Measurements from ENCODE around the gene AFAP1. TPM values are rescaled to one million over a fixed set of nuclear protein-coding genes. Genes with fewer than 3 reads are reported as not detected.

AFAP1 gene
- polyA plus RNA-seq, 3 donors = not detected

DNA sequence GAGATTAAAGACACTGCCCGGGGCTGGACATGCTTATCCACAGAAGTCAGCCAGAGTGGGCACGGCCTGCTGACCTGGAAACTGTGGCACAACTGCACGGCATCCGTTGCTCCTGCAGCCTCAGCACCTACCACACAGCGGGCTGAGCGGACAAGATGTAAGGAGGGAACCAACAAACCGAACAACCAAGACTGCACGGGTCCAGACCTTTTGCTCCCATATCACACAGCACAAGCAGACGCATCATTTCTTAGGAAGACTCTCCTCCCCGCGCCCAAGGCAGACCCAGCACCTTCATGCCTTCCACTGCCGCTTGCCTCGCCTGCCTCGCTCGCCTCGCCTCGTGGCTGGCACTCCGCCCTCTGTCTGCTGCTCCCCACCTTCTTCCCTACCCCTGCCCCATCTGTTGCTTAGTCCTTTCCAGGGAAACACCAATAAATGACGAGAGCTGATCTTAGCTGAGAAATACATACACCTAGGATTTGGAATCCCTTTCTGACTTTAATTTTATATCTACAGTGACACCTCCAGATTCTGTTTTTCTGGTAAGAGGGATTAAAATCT is 79.0 kb downstream of the AFAP1 start:
- H3K27me3 ChIP-seq (ENCODE audit: control insufficient read depth in 2 of 2, insufficient read depth in 2 of 2, low read length in 2 of 2) = no peaks in the 10 kb centered on the region
- no peak overlapping the region for H3K4me2 ChIP-seq (replicated peaks; ENCODE audit: extremely low read depth, low read length, poor library complexity, severe bottlenecking)
- TF ChIP-seq CTCF (IDR thresholded peaks at IDR 0.05) = no peak
- peaks cover 0 to 3% of the 10 kb centered on the region in 2 donors for H3K36me3 Mint-ChIP-seq
- no peak for DNase-seq
- no peak overlapping the region for H3K27ac ChIP-seq (ENCODE audit: low read depth in 1 of 2, low read length in 2 of 2)
- peaks cover 0 to 5% of the 10 kb centered on the region in 2 donors for H3K9me3 ChIP-seq (replicated peaks in 1 of 2; ENCODE audit: control insufficient read depth in 1 of 2, insufficient read depth in 1 of 2, low read length in 2 of 2)
- H3K79me2 ChIP-seq (ENCODE audit: insufficient read depth, low read length) = no peaks in the 10 kb centered on the region
- intact Hi-C loops (cut with micrococcal nuclease) = no loop called here
- no peaks in the 10 kb centered on the region for H4K20me1 ChIP-seq (ENCODE audit: insufficient read depth, low read length)
- no peak overlapping the region for H3K4me3 Mint-ChIP-seq
- H3K27ac Mint-ChIP-seq = no peak overlapping the region
- no peak overlapping the region for H3K9ac ChIP-seq (ENCODE audit: insufficient read depth, low read length, poor library complexity, severe bottlenecking)
- H3K4me1 ChIP-seq (ENCODE audit: control insufficient read depth in 1 of 2, insufficient read depth in 2 of 2, low read length in 2 of 2) = no peaks in the 10 kb centered on the region
- no peaks in the 10 kb centered on the region for H3K4me1 Mint-ChIP-seq
- H3K27me3 Mint-ChIP-seq (ENCODE audit: low read depth in 3 of 3) = peaks cover 2 to 10% (median 10%) of the 10 kb centered on the region in 3 donors
- H3K36me3 ChIP-seq (replicated peaks in 1 of 2; ENCODE audit: control insufficient read depth in 1 of 2, insufficient read depth in 2 of 2, low read length in 2 of 2) = no peaks in the 10 kb centered on the region
- 93% methylated on average over 16 of the region's 19 CpGs for WGBS (ENCODE audit: insufficient coverage)
- no peak overlapping the region for H3K4me3 ChIP-seq (replicated peaks in 1 of 3; ENCODE audit: low read depth in 2 of 3, low read length in 3 of 3)
- peaks cover 0 to 4% (median 2%) of the 10 kb centered on the region in 7 donors for H3K9me3 Mint-ChIP-seq
- no peak overlapping the region for H2AFZ ChIP-seq (ENCODE audit: insufficient read depth, low read depth, low read length, poor library complexity, severe bottlenecking)

DNA sequence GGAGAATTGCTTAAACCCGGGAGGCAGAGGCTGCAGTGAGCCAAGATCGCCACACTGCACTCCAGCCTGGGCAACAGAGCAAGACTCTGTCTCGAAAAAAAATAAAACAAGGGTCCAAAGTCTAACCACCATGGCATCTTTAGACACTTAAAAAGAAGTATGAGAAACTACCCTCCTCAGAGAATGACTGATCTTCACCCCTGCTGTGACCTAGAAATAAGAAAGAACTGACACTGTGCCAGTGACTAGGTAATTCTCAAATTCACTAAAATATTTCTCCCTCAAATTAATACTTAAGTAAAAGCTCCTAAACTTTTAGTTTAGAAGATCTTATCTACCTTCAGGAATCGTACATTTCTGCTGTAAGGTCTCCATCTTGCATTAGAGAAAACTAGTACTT is 80.3 kb downstream of the AFAP1 start:
- WGBS (ENCODE audit: insufficient coverage) = 92% methylated on average over 4 of the region's 4 CpGs
- no peak overlapping the region for H3K27ac Mint-ChIP-seq
- Histone ChIP-seq H4K20me1 (ENCODE audit: insufficient read depth, low read length) (no peaks in the 10 kb centered on the region), H3K4me1 (ENCODE audit: control insufficient read depth in 1 of 2, insufficient read depth in 2 of 2, low read length in 2 of 2) (no peaks in the 10 kb centered on the region), H3K9ac (ENCODE audit: insufficient read depth, low read length, poor library complexity, severe bottlenecking) (no peak overlapping the region), H3K9me3 (replicated peaks in 1 of 2; ENCODE audit: control insufficient read depth in 1 of 2, insufficient read depth in 1 of 2, low read length in 2 of 2) (peaks cover 0 to 5% of the 10 kb centered on the region in 2 donors), H3K27ac (ENCODE audit: low read depth in 1 of 2, low read length in 2 of 2) (no peak overlapping the region), H3K4me3 (replicated peaks in 1 of 3; ENCODE audit: low read depth in 2 of 3, low read length in 3 of 3) (no peak overlapping the region), H2AFZ (ENCODE audit: insufficient read depth, low read depth, low read length, poor library complexity, severe bottlenecking) (no peak overlapping the region), H3K27me3 (ENCODE audit: control insufficient read depth in 2 of 2, insufficient read depth in 2 of 2, low read length in 2 of 2) (no peaks in the 10 kb centered on the region), H3K79me2 (ENCODE audit: insufficient read depth, low read length) (no peaks in the 10 kb centered on the region), H3K36me3 (replicated peaks in 1 of 2; ENCODE audit: control insufficient read depth in 1 of 2, insufficient read depth in 2 of 2, low read length in 2 of 2) (no peaks in the 10 kb centered on the region), H3K4me2 (replicated peaks; ENCODE audit: extremely low read depth, low read length, poor library complexity, severe bottlenecking) (no peak overlapping the region)
- peaks cover 0 to 5% of the 10 kb centered on the region in 2 donors for H3K36me3 Mint-ChIP-seq
- H3K4me1 Mint-ChIP-seq = no peaks in the 10 kb centered on the region
- intact Hi-C loops (cut with micrococcal nuclease) = no loop called here
- peaks cover 2 to 10% (median 8%) of the 10 kb centered on the region in 3 donors for H3K27me3 Mint-ChIP-seq (ENCODE audit: low read depth in 3 of 3)
- no peak overlapping the region for H3K4me3 Mint-ChIP-seq
- DNase-seq = no peak
- TF ChIP-seq CTCF (IDR thresholded peaks at IDR 0.05) = no peak
- H3K9me3 Mint-ChIP-seq = peaks cover 0 to 4% (median 2%) of the 10 kb centered on the region in 7 donors
